Measurements from ENCODE around the gene RAD9A.
A peak's percentile ranks its signal among the peaks of the same experiment; 100 is the strongest.

Gene RAD9A

GRCh38 chr11:67419325-67420049 is 27.7 kb downstream of the RAD9A start:
- no peak overlapping the region for H3K27ac ChIP-seq (ENCODE audit: low read length)
- H2AFZ ChIP-seq (ENCODE audit: low read depth, low read length) = no peak overlapping the region
- peak overlapping the region; percentile 70 for H3K4me2 ChIP-seq (ENCODE audit: low read length)
- no peaks in the 10 kb centered on the region for H3K36me3 ChIP-seq (replicated peaks; ENCODE audit: low read depth, low read length)
- TF ChIP-seq CTCF (IDR thresholded peaks at IDR 0.05; ENCODE audit: low read depth, low read length) (no peak), EZH2phosphoT487 (IDR thresholded peaks at IDR 0.05; ENCODE audit: low read depth) (no peak)
- H3K4me3 ChIP-seq (ENCODE audit: low read length) = peak overlapping the region; percentile 52
- no peaks in the 10 kb centered on the region for H3K79me2 ChIP-seq (ENCODE audit: low read length)
- peaks cover 34% of the 10 kb centered on the region for H3K27me3 ChIP-seq (ENCODE audit: low read depth, low read length)
- peak overlapping the region; percentile 31; the same call in 1 of the 2 replicates for H3K9ac ChIP-seq (ENCODE audit: low read length)
- no peaks in the 10 kb centered on the region for H4K20me1 ChIP-seq (ENCODE audit: insufficient read depth, low read length)
- H3K4me1 ChIP-seq (ENCODE audit: low read length) = peaks cover 22% of the 10 kb centered on the region
- H3K9me3 ChIP-seq (ENCODE audit: insufficient read depth, low read length) = no peaks in the 10 kb centered on the region

GRCh38 chr11:67420147-67420645 is 28.4 kb downstream of the RAD9A start:
- Histone ChIP-seq H3K27me3 (ENCODE audit: low read depth, low read length) (peaks cover 30% of the 10 kb centered on the region), H3K27ac (ENCODE audit: low read length) (no peak overlapping the region), H3K4me1 (ENCODE audit: low read length) (peaks cover 22% of the 10 kb centered on the region), H3K9me3 (ENCODE audit: insufficient read depth, low read length) (no peaks in the 10 kb centered on the region), H2AFZ (ENCODE audit: low read depth, low read length) (no peak overlapping the region), H3K4me3 (ENCODE audit: low read length) (peak overlapping the region; percentile 78), H4K20me1 (ENCODE audit: insufficient read depth, low read length) (no peaks in the 10 kb centered on the region), H3K79me2 (ENCODE audit: low read length) (no peaks in the 10 kb centered on the region), H3K9ac (ENCODE audit: low read length) (peak overlapping the region; percentile 54), H3K36me3 (replicated peaks; ENCODE audit: low read depth, low read length) (no peaks in the 10 kb centered on the region), H3K4me2 (ENCODE audit: low read length) (peak overlapping the region; percentile 70)
- TF ChIP-seq EZH2phosphoT487 (IDR thresholded peaks at IDR 0.05; ENCODE audit: low read depth) (no peak), CTCF (IDR thresholded peaks at IDR 0.05; ENCODE audit: low read depth, low read length) (no peak)

GRCh38 chr11:67420646-67421429 is 29.1 kb downstream of the RAD9A start:
- peak overlapping the region; percentile 70 for H3K4me2 ChIP-seq (ENCODE audit: low read length)
- no peaks in the 10 kb centered on the region for H3K36me3 ChIP-seq (replicated peaks; ENCODE audit: low read depth, low read length)
- no peaks in the 10 kb centered on the region for H4K20me1 ChIP-seq (ENCODE audit: insufficient read depth, low read length)
- H3K27ac ChIP-seq (ENCODE audit: low read length) = no peak overlapping the region
- peaks cover 30% of the 10 kb centered on the region for H3K27me3 ChIP-seq (ENCODE audit: low read depth, low read length)
- peaks cover 22% of the 10 kb centered on the region for H3K4me1 ChIP-seq (ENCODE audit: low read length)
- TF ChIP-seq CTCF (IDR thresholded peaks at IDR 0.05; ENCODE audit: low read depth, low read length) (no peak), EZH2phosphoT487 (IDR thresholded peaks at IDR 0.05; ENCODE audit: low read depth) (no peak)
- no peak overlapping the region for H2AFZ ChIP-seq (ENCODE audit: low read depth, low read length)
- H3K4me3 ChIP-seq (ENCODE audit: low read length) = peak overlapping the region; percentile 78
- H3K9ac ChIP-seq (ENCODE audit: low read length) = peak overlapping the region; percentile 54
- H3K79me2 ChIP-seq (ENCODE audit: low read length) = no peaks in the 10 kb centered on the region
- H3K9me3 ChIP-seq (ENCODE audit: insufficient read depth, low read length) = no peaks in the 10 kb centered on the region

- Histone ChIP-seq H3K27me3 (ENCODE audit: low read depth, low read length) (peaks cover 27% of the 10 kb centered on the region), H3K9me3 (ENCODE audit: insufficient read depth, low read length) (no peaks in the 10 kb centered on the region), H3K79me2 (ENCODE audit: low read length) (no peaks in the 10 kb centered on the region), H2AFZ (ENCODE audit: low read depth, low read length) (no peak overlapping the region), H3K4me3 (ENCODE audit: low read length) (peak overlapping the region; percentile 78), H3K4me1 (ENCODE audit: low read length) (peaks cover 22% of the 10 kb centered on the region), H3K4me2 (ENCODE audit: low read length) (peak overlapping the region; percentile 70), H3K27ac (ENCODE audit: low read length) (no peak overlapping the region), H3K36me3 (replicated peaks; ENCODE audit: low read depth, low read length) (no peaks in the 10 kb centered on the region), H4K20me1 (ENCODE audit: insufficient read depth, low read length) (no peaks in the 10 kb centered on the region), H3K9ac (ENCODE audit: low read length) (no peak overlapping the region)
- TF ChIP-seq CTCF (IDR thresholded peaks at IDR 0.05; ENCODE audit: low read depth, low read length) (no peak), EZH2phosphoT487 (IDR thresholded peaks at IDR 0.05; ENCODE audit: low read depth) (no peak)
Observed at GRCh38 chr11:67421430-67422031, 29.7 kb downstream of the RAD9A start.
